Ishikawa (cell line): ENCODE results near the gene ZBTB21.

ENCODE experiments used
- CEBPB ChIP-seq: IDR thresholded peaks from 2 replicates; pipeline ENCODE4 v1.6.1; 2012
- EGR1 ChIP-seq: IDR thresholded peaks from 2 replicates; pipeline ENCODE4 v1.6.1; 2012
- EP300 ChIP-seq: IDR thresholded peaks from 2 replicates; pipeline ENCODE4 v1.6.1; 2012; ENCODE audit warnings: borderline replicate concordance
- FOXM1 ChIP-seq: IDR thresholded peaks from 2 replicates; pipeline ENCODE4 v1.6.1; 2012; ENCODE audit warnings: low read depth, borderline replicate concordance
- RAD21 ChIP-seq: IDR thresholded peaks from 2 replicates; pipeline ENCODE4 v1.6.1; 2012; ENCODE audit warnings: low read depth
- REST ChIP-seq: IDR thresholded peaks from 2 replicates; pipeline ENCODE4 v1.6.1; 2012; ENCODE audit warnings: low read depth, mild to moderate bottlenecking
- TAF1 ChIP-seq: IDR thresholded peaks from 2 replicates; pipeline ENCODE4 v1.6.1; 2012; ENCODE audit warnings: low read depth, mild to moderate bottlenecking
- TCF12 ChIP-seq: IDR thresholded peaks from 2 replicates; pipeline ENCODE4 v1.6.1; 2012; ENCODE audit warnings: low read depth
- ZBTB7A ChIP-seq: IDR thresholded peaks from 2 replicates; pipeline ENCODE4 v1.6.1; 2012; ENCODE audit warnings: low read depth
- TF ChIP-seq, protein P1 (sequence below): IDR thresholded peaks from 2 replicates; pipeline ENCODE4 v1.6.1; 2012
- TF ChIP-seq, protein P2 (sequence below): IDR thresholded peaks from 2 replicates; pipeline ENCODE4 v1.6.1; 2012

- no peak for TF ChIP-seq FOXM1
- TF ChIP-seq RAD21 = no peak
- TF ChIP-seq TAF1 = no peak
- no peak for TF ChIP-seq ZBTB7A
- no peak for TF ChIP-seq REST
- no peak for TF ChIP-seq CEBPB
- no peak for TF ChIP-seq EP300
- TF ChIP-seq, protein P1, sequence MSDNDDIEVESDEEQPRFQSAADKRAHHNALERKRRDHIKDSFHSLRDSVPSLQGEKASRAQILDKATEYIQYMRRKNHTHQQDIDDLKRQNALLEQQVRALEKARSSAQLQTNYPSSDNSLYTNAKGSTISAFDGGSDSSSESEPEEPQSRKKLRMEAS = no peak
- TF ChIP-seq TCF12 = no peak
- TF ChIP-seq, protein P2, sequence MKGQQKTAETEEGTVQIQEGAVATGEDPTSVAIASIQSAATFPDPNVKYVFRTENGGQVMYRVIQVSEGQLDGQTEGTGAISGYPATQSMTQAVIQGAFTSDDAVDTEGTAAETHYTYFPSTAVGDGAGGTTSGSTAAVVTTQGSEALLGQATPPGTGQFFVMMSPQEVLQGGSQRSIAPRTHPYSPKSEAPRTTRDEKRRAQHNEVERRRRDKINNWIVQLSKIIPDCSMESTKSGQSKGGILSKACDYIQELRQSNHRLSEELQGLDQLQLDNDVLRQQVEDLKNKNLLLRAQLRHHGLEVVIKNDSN = no peak
- TF ChIP-seq EGR1 = no peak
Measured at GRCh38 chr21:42017022-42017421, 6.9 kb upstream of the ZBTB21 start.
